HUES64 (cell line): ENCODE data around the gene CCDC150.
"Not testable (repeated sequence)": the region's sequence is repeated elsewhere in the genome, so short reads cannot be mapped to it uniquely, and the experiment has no call there.

Experiments used
- H3K27ac ChIP-seq: 2 replicates; pipeline ENCODE4 v1.7.0; 2013; ENCODE audit warnings: low read depth, low read length, inconsistent platforms
- H3K27me3 ChIP-seq: 2 replicates; pipeline ENCODE4 v1.6.1; 2013; ENCODE audit warnings: mild to moderate bottlenecking, low read length; ENCODE audit not compliant: insufficient read depth
- H3K36me3 ChIP-seq: 2 replicates; pipeline ENCODE4 v1.6.1; 2013; ENCODE audit warnings: mild to moderate bottlenecking, low read length; ENCODE audit not compliant: insufficient read depth
- H3K4me1 ChIP-seq: 2 replicates; pipeline ENCODE4 v1.6.1; 2013; ENCODE audit warnings: mild to moderate bottlenecking, low read length, moderate library complexity; ENCODE audit not compliant: insufficient read depth
- H3K4me3 ChIP-seq: 2 replicates; pipeline ENCODE4 v1.5.1; 2013; ENCODE audit warnings: mild to moderate bottlenecking, low read length, moderate library complexity
- H3K9ac ChIP-seq: 2 replicates; pipeline ENCODE4 v1.6.1; 2013; ENCODE audit warnings: mild to moderate bottlenecking, low read depth, low read length
- H3K9me3 ChIP-seq: 2 replicates; pipeline ENCODE4 v1.6.1; 2013; ENCODE audit warnings: low read depth, low read length; ENCODE audit not compliant: insufficient read depth
- WGBS: fragments of 150-250, 120-280 bp; methylation state at CpG from one replicate; pipeline ENCODE4 v1.1.7; 2013; ENCODE audit warnings: missing lambda C conversion rate; 5-methylcytosine and 5-hydroxymethylcytosine counted together

CCDC150 gene

DNA sequence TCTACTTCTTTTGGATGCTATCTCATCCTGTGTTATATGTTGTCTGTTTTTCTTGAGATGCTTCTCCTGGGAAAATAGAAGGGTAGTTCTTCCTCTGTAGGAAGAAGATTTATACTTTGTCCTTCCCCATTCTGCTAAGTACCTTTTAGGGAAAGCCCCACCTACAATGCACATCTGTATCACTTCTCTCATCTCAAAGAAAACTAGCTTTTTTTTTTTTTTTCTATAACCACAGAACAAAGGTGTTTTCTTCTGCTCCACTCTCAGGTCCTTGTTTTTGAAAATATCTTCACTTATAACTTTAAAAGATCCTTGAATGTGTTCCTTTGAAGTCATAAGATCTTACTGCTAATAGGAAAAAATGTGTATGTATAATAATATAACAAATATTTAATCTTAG is 30.8 kb downstream of the CCDC150 start:
- Histone ChIP-seq H3K27me3 (no peaks in the 10 kb centered on the region), H3K4me1 (no peaks in the 10 kb centered on the region), H3K9ac (no peak overlapping the region), H3K4me3 (no peak overlapping the region), H3K36me3 (peaks cover 37% of the 10 kb centered on the region), H3K27ac (no peak overlapping the region), H3K9me3 (no peaks in the 10 kb centered on the region)

DNA sequence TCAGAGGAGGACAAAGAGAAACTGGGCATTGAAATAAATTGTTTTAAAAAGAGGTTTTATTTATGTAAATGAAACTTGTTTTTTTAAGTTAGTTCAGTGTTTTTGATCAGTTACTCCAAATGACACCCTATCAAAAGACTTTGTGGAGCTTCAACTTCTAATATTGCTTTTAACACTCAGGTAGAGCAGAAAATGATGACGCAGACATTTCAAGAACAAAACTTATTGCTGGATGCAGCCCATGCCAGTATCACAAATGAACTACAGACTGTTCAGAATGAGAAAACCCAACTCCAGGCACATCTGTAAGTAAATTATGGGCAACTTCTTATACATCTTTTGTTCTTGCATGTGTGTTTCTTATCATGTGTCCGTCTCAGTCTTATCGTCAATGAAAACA is 36.4 kb downstream of the CCDC150 start:
- H3K4me1 ChIP-seq: no peaks in the 10 kb centered on the region
- H3K9ac ChIP-seq: no peak overlapping the region
- no peaks in the 10 kb centered on the region for H3K27me3 ChIP-seq
- no peaks in the 10 kb centered on the region for H3K9me3 ChIP-seq
- peaks cover 61% of the 10 kb centered on the region for H3K36me3 ChIP-seq
- no peak overlapping the region for H3K4me3 ChIP-seq
- no peak overlapping the region for H3K27ac ChIP-seq
- WGBS: 96% methylated on average over 3 of the region's 3 CpGs

DNA sequence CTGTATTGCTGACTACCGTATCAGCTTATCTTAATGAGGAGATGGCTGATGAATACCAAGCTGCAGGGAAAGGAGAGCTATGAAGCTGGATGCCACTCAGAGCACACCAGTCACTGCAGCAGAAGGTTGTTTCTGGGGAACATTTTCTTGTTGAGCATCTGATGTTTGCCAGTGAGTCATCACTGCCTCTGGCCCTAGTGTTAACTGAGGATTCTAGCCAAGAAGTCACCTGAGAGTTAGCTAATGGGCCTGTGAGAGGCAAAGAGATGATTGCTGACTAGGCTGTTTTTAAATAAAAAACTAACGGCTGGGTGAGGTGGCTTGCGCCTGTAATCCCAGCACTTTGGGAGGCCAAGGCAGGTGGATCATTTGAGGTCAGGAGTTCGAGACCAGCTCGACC is 37.9 kb downstream of the CCDC150 start:
- peaks cover 66% of the 10 kb centered on the region for H3K36me3 ChIP-seq
- H3K27ac ChIP-seq: no peak overlapping the region
- H3K9me3 ChIP-seq: no peaks in the 10 kb centered on the region
- no peaks in the 10 kb centered on the region for H3K27me3 ChIP-seq
- H3K9ac ChIP-seq: no peak overlapping the region
- H3K4me3 ChIP-seq: no peak overlapping the region
- H3K4me1 ChIP-seq: no peaks in the 10 kb centered on the region
- WGBS: 96% methylated on average over 5 of the region's 5 CpGs

DNA sequence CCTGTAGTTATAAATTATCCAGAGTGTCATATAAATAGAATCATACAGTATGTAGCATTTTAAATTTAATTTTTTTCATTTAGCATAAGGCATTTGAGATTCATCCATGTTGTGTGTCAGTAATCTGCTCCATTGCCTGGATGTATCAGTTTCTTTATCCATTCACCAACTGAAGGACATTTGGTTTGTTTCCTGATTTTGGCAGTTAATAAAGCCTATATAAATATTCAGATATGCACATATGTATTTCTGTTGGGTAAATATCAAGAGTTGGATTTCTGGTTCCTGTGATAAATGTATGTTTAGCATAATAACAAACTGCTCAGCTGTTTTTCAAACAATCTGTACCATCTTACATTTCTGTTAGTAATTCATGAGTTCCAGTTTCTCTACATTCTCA is 39.9 kb downstream of the CCDC150 start:
- H3K36me3 ChIP-seq: peaks cover 64% of the 10 kb centered on the region
- H3K4me3 ChIP-seq: no peak overlapping the region
- H3K27me3 ChIP-seq: no peaks in the 10 kb centered on the region

DNA sequence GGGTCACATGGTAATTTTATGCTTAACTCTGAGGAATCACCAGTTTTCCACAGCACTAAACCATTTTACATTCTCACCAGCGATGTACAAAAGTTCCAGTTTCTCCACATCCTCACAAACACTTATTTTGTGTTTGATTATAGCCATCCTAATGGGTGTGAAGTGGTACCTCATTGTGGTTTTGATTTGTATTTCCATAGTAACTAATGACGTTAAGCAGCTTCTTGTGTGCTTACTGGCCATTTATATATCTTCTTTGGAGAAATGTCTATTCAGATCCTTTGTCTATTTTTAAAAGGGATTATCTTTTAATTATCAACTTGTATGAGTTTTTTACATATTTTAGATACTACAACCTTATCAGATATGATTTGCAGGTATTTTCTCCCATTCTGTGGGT is 42.0 kb downstream of the CCDC150 start:
- Histone ChIP-seq H3K4me1 (no peaks in the 10 kb centered on the region), H3K4me3 (no peak overlapping the region), H3K27me3 (no peaks in the 10 kb centered on the region), H3K27ac (no peak overlapping the region), H3K36me3 (peaks cover 51% of the 10 kb centered on the region), H3K9me3 (peaks cover 19% of the 10 kb centered on the region), H3K9ac (no peak overlapping the region)
- 100% methylated on average over 1 of the region's 2 CpGs for WGBS

More for the DNA sequence above, 39.9 kb downstream of the CCDC150 start:
- H3K4me1 ChIP-seq: no peaks in the 10 kb centered on the region
- H3K27ac ChIP-seq: no peak overlapping the region
- peaks cover 6% of the 10 kb centered on the region; the same call in 1 of the 2 replicates for H3K9me3 ChIP-seq
- no peak overlapping the region for H3K9ac ChIP-seq

DNA sequence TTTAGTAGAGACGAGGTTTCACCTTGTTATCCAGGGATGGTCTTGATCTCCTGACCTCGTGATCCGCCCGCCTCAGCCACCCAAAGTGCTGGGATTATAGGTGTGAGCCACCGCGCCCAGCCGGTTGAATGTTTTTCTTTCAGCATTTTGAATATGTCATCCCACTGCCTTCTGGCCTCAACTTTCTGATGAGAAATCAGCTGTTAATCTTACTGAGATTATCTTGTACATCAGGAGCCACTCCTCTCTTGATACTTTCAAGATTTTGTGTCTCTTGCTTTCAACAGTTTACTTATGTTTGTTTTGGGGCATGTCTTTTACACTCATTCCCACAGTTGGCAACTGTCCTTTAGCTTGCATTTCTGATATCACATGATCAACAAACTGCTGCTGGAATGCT is 46.3 kb downstream of the CCDC150 start:
- Histone ChIP-seq H3K9ac (no peak overlapping the region), H3K27me3 (no peaks in the 10 kb centered on the region), H3K9me3 (peaks cover 21% of the 10 kb centered on the region), H3K27ac (no peak overlapping the region), H3K4me1 (no peaks in the 10 kb centered on the region), H3K4me3 (no peak overlapping the region), H3K36me3 (peaks cover 22% of the 10 kb centered on the region)
- 95% methylated on average over 7 of the region's 7 CpGs for WGBS

DNA sequence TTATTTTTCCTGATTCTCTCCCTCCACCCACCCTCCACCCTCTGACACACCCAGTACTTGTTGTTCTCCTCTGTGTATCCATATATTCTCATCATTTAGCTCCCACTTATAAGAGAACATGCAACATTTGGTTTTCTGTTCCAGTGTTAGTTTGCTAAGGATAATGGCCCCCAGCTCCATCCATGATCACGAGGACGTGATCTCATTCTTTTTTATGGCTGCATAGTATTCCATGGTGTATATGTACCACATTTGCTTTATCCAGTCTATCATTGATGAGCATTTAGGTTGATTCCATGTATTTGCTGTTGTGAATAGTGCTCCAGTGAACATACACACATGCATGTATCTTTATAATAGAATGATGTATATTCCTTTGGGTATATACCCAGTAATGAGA is 47.2 kb downstream of the CCDC150 start:
- H3K9me3 ChIP-seq: peaks cover 21% of the 10 kb centered on the region
- WGBS: 100% methylated on average over 2 of the region's 2 CpGs
- H3K4me3 ChIP-seq, H3K4me1 ChIP-seq, H3K27me3 ChIP-seq, H3K9ac ChIP-seq, H3K27ac ChIP-seq: not testable (repeated sequence)
- H3K36me3 ChIP-seq: peaks cover 15% of the 10 kb centered on the region

DNA sequence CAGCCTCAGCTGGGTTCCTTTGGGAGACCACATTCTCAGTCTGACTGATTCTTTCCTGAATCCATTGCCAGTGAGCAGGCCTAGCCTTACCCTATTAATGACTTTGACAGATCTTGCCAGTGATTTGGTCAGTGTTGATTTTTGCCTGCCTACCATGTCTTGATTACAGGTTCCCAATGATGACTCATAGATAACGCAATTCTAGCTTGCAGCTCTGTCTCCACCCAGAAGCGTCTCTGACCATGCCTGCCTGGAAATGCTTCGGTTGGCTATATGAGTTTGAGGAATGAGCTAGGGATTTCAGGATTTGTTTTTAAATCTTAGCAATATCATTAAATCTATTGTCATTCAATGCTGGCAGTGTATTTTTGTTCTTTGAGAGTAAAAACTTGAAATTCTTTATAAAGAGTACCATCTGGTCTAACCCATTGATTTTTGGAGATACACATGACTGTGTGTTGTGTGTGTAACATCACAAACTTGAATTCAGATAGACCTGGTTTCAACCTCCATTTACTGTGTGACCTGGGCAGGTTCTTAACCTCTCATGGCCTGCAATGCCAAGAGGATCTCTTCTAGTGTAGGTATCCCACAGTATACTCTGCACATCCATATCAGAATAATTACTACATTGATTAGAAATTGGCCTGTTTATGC is 57.0 kb downstream of the CCDC150 start:
- Histone ChIP-seq H3K9ac (no peak overlapping the region), H3K4me3 (no peak overlapping the region), H3K36me3 (peaks cover 13% of the 10 kb centered on the region), H3K9me3 (no peaks in the 10 kb centered on the region), H3K27me3 (no peaks in the 10 kb centered on the region), H3K4me1 (no peaks in the 10 kb centered on the region), H3K27ac (no peak overlapping the region)
- WGBS: 98% methylated on average over 3 of the region's 3 CpGs

DNA sequence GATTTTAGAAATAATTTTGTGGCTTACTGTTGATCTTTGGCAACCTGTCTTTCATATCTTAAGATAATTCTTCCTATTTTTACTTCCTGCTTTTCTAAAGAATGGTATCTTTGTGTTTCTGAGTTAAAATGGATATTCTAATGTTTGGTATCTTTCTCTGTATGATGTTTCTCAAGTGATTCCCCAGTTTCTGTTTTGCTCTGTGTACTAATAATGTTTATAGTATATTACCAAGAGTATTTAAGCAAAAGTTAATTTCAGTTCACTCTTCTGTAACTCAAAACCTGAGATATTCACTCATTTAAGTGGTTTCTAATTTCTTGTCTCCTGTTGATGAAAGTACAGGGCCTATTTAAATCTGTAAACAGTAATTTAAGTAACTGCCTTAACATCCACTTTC is 58.3 kb downstream of the CCDC150 start:
- no peaks in the 10 kb centered on the region for H3K9me3 ChIP-seq
- H3K9ac ChIP-seq: no peak overlapping the region
- H3K4me1 ChIP-seq: no peaks in the 10 kb centered on the region
- H3K36me3 ChIP-seq: peaks cover 15% of the 10 kb centered on the region
- H3K27me3 ChIP-seq: no peaks in the 10 kb centered on the region
- H3K4me3 ChIP-seq: no peak overlapping the region
- no peak overlapping the region for H3K27ac ChIP-seq

DNA sequence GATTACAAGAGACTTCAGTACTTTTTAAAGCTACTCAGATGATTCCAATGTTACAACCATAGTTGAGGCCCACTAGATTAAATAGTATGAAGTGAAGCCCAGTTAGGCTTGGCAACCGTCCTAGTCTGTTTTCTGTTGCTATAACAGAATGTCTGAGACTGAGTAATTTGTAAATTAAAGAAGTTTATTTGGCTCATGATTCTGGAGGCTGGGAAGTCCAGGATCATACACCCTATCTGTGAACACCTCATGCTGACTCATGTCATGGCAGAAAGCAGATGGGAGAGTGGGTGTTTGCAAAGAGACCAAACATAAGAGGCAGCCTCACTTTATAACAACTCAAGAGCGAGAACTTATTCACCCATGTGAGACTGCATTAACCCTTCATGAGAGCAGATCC is 63.1 kb downstream of the CCDC150 start:
- Histone ChIP-seq H3K27ac (no peak overlapping the region), H3K9me3 (no peaks in the 10 kb centered on the region), H3K27me3 (no peaks in the 10 kb centered on the region), H3K36me3 (peaks cover 15% of the 10 kb centered on the region), H3K4me3 (no peak overlapping the region), H3K4me1 (no peaks in the 10 kb centered on the region), H3K9ac (no peak overlapping the region)
- WGBS: 96% methylated on average over 2 of the region's 2 CpGs

DNA sequence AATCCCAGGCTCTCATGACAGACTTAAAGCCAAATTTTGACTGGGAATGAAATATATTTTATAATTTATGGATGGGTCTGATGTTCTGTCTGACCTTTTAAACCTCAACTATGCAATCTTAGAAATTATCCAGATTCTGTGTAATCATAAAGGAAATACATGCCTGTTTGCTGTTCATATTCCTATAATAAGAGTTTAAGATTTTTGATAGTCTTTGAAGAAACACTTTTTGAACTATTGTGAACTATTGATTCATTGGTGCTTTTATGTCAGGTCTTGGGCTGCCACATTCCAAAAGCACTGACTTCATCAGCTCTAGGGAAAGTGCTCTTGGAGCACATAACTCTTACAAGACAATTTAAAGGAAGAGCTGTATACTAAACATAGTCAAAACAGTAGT is 64.2 kb downstream of the CCDC150 start:
- Histone ChIP-seq H3K36me3 (peaks cover 15% of the 10 kb centered on the region), H3K4me3 (no peak overlapping the region), H3K27me3 (no peaks in the 10 kb centered on the region), H3K9ac (no peak overlapping the region), H3K9me3 (no peaks in the 10 kb centered on the region), H3K27ac (no peak overlapping the region), H3K4me1 (no peaks in the 10 kb centered on the region)

DNA sequence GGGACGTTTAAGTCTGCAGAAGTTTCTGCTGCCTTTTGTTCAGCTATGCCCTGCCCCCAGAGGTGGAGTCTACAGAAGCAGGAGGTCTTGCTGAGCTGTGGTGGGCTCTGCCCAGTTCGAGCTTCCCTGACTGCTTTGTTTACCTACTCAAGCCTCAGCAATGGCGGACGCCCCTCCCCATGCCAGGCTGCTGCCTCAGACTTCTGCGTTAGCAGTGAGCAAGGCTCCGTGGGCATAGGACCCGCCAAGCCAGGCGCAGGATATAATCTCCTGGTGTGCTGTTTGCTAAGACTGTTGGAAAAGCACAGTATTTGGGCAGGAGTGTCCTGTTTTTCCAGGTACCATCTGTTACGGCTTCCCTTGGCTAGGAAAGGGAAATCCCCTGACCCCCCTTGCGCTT is 70.5 kb downstream of the CCDC150 start:
- not testable (repeated sequence) for H3K4me3 ChIP-seq, H3K9ac ChIP-seq, H3K27me3 ChIP-seq, H3K27ac ChIP-seq, H3K4me1 ChIP-seq
- H3K9me3 ChIP-seq: peaks cover 16% of the 10 kb centered on the region
- 97% methylated on average over 10 of the region's 10 CpGs for WGBS
- H3K36me3 ChIP-seq: peaks cover 29% of the 10 kb centered on the region
